ENCODE data around the gene UGT1A3.

Gene UGT1A3

GRCh38 chr2:233795735-233796171, 66.9 kb downstream of the UGT1A3 start:
- no peak for DNase-seq (ENCODE audit: low read depth)

- no peak for DNase-seq (ENCODE audit: low read depth)
Observed at GRCh38 chr2:233796254-233796653, 67.4 kb downstream of the UGT1A3 start.

GRCh38 chr2:233798335-233799086, 69.7 kb downstream of the UGT1A3 start:
- no peak for DNase-seq (ENCODE audit: low read depth)

GRCh38 chr2:233799087-233799665, 70.3 kb downstream of the UGT1A3 start:
- DNase-seq (ENCODE audit: low read depth) = no peak

GRCh38 chr2:233799716-233800115, 70.9 kb downstream of the UGT1A3 start:
- DNase-seq (ENCODE audit: low read depth) = no peak

- no peak for DNase-seq (ENCODE audit: low read depth)
Observed at GRCh38 chr2:233800208-233800607, 71.4 kb downstream of the UGT1A3 start.

- DNase-seq (ENCODE audit: low read depth) = no peak
Observed at GRCh38 chr2:233801357-233802131, 72.7 kb downstream of the UGT1A3 start.

GRCh38 chr2:233802132-233802815, 73.4 kb downstream of the UGT1A3 start:
- DNase-seq (ENCODE audit: low read depth) = no peak

GRCh38 chr2:233803292-233803911, 74.6 kb downstream of the UGT1A3 start:
- DNase-seq (ENCODE audit: low read depth) = no peak

- DNase-seq (ENCODE audit: low read depth) = no peak
Observed at GRCh38 chr2:233803994-233804393, 75.2 kb downstream of the UGT1A3 start.

- no peak for DNase-seq (ENCODE audit: low read depth)
Observed at GRCh38 chr2:233807215-233807865, 78.5 kb downstream of the UGT1A3 start.

GRCh38 chr2:233807966-233808935, 79.4 kb downstream of the UGT1A3 start:
- DNase-seq (ENCODE audit: low read depth) = no peak

- DNase-seq (ENCODE audit: low read depth) = no peak
Observed at GRCh38 chr2:233810385-233810784, 81.5 kb downstream of the UGT1A3 start.

GRCh38 chr2:233811087-233811486, 82.2 kb downstream of the UGT1A3 start:
- no peak for DNase-seq (ENCODE audit: low read depth)

GRCh38 chr2:233811732-233812131, 82.9 kb downstream of the UGT1A3 start:
- no peak for DNase-seq (ENCODE audit: low read depth)

- DNase-seq (ENCODE audit: low read depth) = no peak
Observed at GRCh38 chr2:233813236-233814055, 84.6 kb downstream of the UGT1A3 start.

- DNase-seq (ENCODE audit: low read depth) = no peak
Observed at GRCh38 chr2:233814056-233814835, 85.4 kb downstream of the UGT1A3 start.

- DNase-seq (ENCODE audit: low read depth) = no peak
Observed at GRCh38 chr2:233815861-233816260, 87.0 kb downstream of the UGT1A3 start.

- DNase-seq (ENCODE audit: low read depth) = no peak
Observed at GRCh38 chr2:233816334-233816733, 87.5 kb downstream of the UGT1A3 start.

All from activated T-helper 9 cell treated with anti-CD3 and anti-CD28 coated beads, Interleukin-2, amount 50 U/mL, for 16 hours (primary cell).